MM.1S (cell line): ENCODE data around the gene KRTAP22-2.

ENCODE experiments used
- CTCF ChIP-seq: fragments of 300-600 bp; sonication (generic); IDR thresholded peaks from 2 replicates; pipeline ENCODE4 v1.5.1; 2016; ENCODE audit warnings: antibody characterized with exemption, low read length, mixed read lengths
- EZH2 ChIP-seq: fragments of 300-600 bp; sonication (generic); optimal IDR thresholded peaks from 2 replicates; pipeline ENCODE3; 2017; ENCODE audit warnings: low read depth, mild to moderate bottlenecking, antibody characterized with exemption, low read length, mixed read lengths
- EZH2phosphoT487 ChIP-seq: fragments of 300-600 bp; sonication (generic); IDR thresholded peaks from 2 replicates; pipeline ENCODE4 v1.6.1; 2018; ENCODE audit warnings: antibody characterized with exemption, low read length

- no peak for TF ChIP-seq EZH2
- no peak for TF ChIP-seq CTCF
- no peak for TF ChIP-seq EZH2phosphoT487
Measured at GRCh38 chr21:30567617-30568016, 22.6 kb downstream of the KRTAP22-2 start.
